ENCODE results near the gene ZNF789.

DNA sequence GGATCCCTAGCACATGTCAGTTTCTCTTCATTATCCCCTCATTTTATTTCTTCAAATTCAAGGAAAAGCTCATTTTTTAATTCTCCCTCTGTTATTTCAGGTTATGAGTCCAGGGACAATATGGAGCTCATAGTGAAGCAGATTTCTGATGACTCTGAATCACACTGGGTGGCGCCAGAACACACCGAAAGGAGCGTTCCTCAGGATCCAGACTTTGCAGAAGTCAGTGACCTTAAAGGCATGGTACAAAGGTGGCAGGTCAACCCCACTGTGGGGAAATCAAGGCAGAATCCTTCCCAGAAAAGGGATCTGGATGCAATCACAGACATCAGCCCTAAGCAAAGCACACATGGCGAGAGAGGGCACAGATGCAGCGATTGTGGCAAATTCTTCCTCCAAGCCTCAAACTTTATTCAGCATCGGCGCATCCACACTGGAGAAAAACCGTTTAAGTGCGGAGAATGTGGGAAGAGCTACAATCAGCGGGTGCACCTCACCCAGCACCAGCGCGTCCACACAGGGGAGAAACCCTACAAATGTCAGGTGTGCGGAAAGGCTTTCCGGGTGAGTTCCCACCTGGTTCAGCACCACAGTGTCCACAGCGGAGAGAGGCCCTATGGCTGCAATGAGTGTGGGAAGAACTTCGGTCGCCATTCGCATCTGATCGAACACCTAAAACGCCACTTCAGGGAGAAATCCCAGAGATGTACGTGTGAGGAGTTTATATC is 53.2 kb downstream of the ZNF789 start:
- TF ChIP-seq CTCF (conservative IDR thresholded peaks at IDR 0.05): peak; percentile 47; the same call in 1 of the 2 replicates
- TF ChIP-seq EZH2 (IDR thresholded peaks at IDR 0.05; ENCODE audit: low read depth): no peak

Measured in PC-9 (cell line).